Measurements from ENCODE around the gene CDC45.

Gene CDC45, protein sequence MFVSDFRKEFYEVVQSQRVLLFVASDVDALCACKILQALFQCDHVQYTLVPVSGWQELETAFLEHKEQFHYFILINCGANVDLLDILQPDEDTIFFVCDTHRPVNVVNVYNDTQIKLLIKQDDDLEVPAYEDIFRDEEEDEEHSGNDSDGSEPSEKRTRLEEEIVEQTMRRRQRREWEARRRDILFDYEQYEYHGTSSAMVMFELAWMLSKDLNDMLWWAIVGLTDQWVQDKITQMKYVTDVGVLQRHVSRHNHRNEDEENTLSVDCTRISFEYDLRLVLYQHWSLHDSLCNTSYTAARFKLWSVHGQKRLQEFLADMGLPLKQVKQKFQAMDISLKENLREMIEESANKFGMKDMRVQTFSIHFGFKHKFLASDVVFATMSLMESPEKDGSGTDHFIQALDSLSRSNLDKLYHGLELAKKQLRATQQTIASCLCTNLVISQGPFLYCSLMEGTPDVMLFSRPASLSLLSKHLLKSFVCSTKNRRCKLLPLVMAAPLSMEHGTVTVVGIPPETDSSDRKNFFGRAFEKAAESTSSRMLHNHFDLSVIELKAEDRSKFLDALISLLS
- 0.17 to 1.7 (median 0.77) reads per million in 3 donors for total RNA-seq

DNA sequence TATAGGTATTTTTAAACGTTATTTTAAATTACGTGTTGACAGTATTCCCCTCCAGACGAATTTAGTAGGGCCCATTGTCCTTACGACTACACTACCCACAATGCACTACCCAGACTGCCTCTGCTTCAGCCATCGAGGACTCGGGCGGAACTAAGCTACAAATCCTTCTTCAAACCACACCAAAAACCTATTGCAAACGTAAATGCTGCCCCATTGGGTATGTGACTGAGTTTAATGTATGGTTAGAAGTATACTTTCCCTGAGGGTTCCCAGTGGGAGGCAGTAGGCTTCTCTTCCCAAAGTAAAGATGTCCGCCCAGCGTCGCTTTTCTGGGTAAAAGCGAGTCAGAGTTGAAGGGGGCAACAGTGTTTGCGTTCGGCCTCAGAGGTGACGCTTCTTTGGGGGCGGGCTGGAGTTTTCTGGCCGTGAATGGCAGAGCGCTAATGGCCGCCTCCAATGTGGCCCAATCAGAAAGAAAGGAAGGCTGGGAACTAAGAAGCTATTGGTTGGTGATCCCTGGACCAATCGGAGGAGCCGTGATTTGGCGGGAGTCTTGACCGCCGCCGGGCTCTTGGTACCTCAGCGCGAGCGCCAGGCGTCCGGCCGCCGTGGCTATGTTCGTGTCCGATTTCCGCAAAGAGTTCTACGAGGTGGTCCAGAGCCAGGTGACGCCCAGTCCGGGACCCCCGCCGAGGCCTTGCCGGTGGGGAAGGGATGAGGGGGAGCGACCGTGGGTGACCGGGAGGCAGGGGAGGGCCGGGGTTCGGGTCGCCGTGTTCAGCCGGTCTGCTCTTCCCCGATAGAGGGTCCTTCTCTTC lies at the start of gene CDC45:
Gene CDC45, plus strand, starts transcription at position 566 of the 818 bp plus-strand sequence. Its CDS starts 49 bp downstream, at position 615.
- Histone ChIP-seq H3K9me3 (ENCODE audit: control insufficient read depth, low read length) (no peaks in the 10 kb centered on the region), H3K4me1 (ENCODE audit: control insufficient read depth, insufficient read depth, low read length, poor library complexity, severe bottlenecking) (peaks cover 9% of the 10 kb centered on the region), H3K4me3 (ENCODE audit: insufficient read depth, low read depth, low read length, poor library complexity, severe bottlenecking) (peak within 1 kb of the TSS; percentile 81), H3K27ac (ENCODE audit: insufficient read depth, low read length, poor library complexity, severe bottlenecking) (peak within 1 kb of the TSS; percentile 96), H3K36me3 (ENCODE audit: control insufficient read depth, insufficient read depth, low read length) (peaks cover 10% of the 10 kb centered on the region), H3K27me3 (replicated peaks; ENCODE audit: control insufficient read depth, insufficient read depth, low read length, poor library complexity, severe bottlenecking) (no peaks in the 10 kb centered on the region)
- peak; percentile 85 to 92 (median 92) for DNase-seq

DNA sequence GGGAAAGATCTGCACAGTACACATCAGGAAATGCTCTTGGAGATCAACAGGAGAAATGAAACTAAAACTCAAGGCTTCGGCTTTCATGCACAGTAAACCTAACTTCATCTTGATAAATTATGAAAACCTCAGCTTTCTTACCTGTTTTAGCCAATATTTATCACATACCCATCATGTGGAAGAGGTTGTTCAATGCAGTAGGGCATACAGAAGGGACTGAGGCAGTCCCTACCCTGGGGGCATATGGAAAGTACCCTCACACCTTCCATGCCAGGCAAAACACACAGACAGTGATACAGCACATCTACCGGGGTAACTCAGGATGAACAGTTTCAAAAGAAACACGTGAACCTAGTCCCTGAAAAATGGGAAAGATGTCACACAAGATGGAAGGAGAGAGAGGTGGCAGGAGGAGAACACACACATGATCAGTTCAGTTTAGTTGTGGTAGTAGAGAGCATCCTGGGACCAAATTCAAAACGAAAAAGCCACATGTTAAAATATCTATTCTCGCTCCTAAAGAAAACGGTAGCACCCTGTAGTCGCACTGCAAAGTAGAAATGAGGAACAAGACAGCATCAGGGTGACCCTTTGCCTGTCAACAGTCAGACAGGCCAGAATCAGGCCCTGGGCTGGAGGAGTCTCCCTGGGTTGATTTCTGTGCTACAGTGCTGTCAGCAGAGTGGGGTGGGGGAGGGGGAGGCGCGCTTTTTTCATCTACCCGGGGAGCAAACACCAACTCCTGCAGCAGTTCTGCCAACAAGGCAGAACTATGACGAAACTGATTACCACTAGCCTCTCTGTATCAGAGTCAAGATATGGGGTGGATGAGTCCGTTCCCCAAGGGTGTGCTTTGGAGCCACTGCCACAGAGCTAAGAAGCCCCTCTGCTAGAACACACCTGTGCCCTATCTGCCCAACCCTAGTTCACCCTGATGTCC lies 49.5 kb upstream of the CDC45 start:
- Histone ChIP-seq H3K4me3 (ENCODE audit: insufficient read depth, low read depth, low read length, poor library complexity, severe bottlenecking) (peak overlapping the region; percentile 98), H3K27ac (ENCODE audit: insufficient read depth, low read length, poor library complexity, severe bottlenecking) (peak overlapping the region; percentile 57), H3K9me3 (ENCODE audit: control insufficient read depth, low read length) (no peaks in the 10 kb centered on the region), H3K4me1 (ENCODE audit: control insufficient read depth, insufficient read depth, low read length, poor library complexity, severe bottlenecking) (peaks cover 26% of the 10 kb centered on the region), H3K36me3 (ENCODE audit: control insufficient read depth, insufficient read depth, low read length) (peaks cover 4% of the 10 kb centered on the region), H3K27me3 (replicated peaks; ENCODE audit: control insufficient read depth, insufficient read depth, low read length, poor library complexity, severe bottlenecking) (no peaks in the 10 kb centered on the region)
- DNase-seq = peak in 2 of 3 donors; percentile 18 to 26

- Histone ChIP-seq H3K9me3 (ENCODE audit: control insufficient read depth, low read length) (no peaks in the 10 kb centered on the region), H3K36me3 (ENCODE audit: control insufficient read depth, insufficient read depth, low read length) (peaks cover 9% of the 10 kb centered on the region), H3K27ac (ENCODE audit: insufficient read depth, low read length, poor library complexity, severe bottlenecking) (peak overlapping the region; percentile 57), H3K27me3 (replicated peaks; ENCODE audit: control insufficient read depth, insufficient read depth, low read length, poor library complexity, severe bottlenecking) (no peaks in the 10 kb centered on the region), H3K4me1 (ENCODE audit: control insufficient read depth, insufficient read depth, low read length, poor library complexity, severe bottlenecking) (peaks cover 26% of the 10 kb centered on the region), H3K4me3 (ENCODE audit: insufficient read depth, low read depth, low read length, poor library complexity, severe bottlenecking) (peak overlapping the region; percentile 98)
- no peak for DNase-seq
Measured at GRCh38 chr22:19430890-19431541, 48.7 kb upstream of the CDC45 start.

GRCh38 chr22:19431649-19432132 lies 48.0 kb upstream of the CDC45 start, which contains the start of gene HIRA:
HIRA (minus strand) TSS chr22:19431733; CDS start chr22:19431476, 257 bp downstream.
- H3K4me1 ChIP-seq (ENCODE audit: control insufficient read depth, insufficient read depth, low read length, poor library complexity, severe bottlenecking) = peaks cover 26% of the 10 kb centered on the region

GRCh38 chr22:19432133-19432851 lies 47.4 kb upstream of the CDC45 start, which contains the start of gene MRPL40:
MRPL40 (plus strand) TSS chr22:19432545; CDS start chr22:19432555, 10 bp downstream.
- no peaks in the 10 kb centered on the region for H3K27me3 ChIP-seq (replicated peaks; ENCODE audit: control insufficient read depth, insufficient read depth, low read length, poor library complexity, severe bottlenecking)
- H3K9me3 ChIP-seq (ENCODE audit: control insufficient read depth, low read length) = no peaks in the 10 kb centered on the region
- peak within 1 kb of the TSS; percentile 81 for H3K27ac ChIP-seq (ENCODE audit: insufficient read depth, low read length, poor library complexity, severe bottlenecking)
- H3K4me3 ChIP-seq (ENCODE audit: insufficient read depth, low read depth, low read length, poor library complexity, severe bottlenecking) = peak within 1 kb of the TSS; percentile 98
- DNase-seq = peak; percentile 66 to 76 (median 67)
- H3K4me1 ChIP-seq (ENCODE audit: control insufficient read depth, insufficient read depth, low read length, poor library complexity, severe bottlenecking) = peaks cover 26% of the 10 kb centered on the region
- peaks cover 9% of the 10 kb centered on the region for H3K36me3 ChIP-seq (ENCODE audit: control insufficient read depth, insufficient read depth, low read length)

More at GRCh38 chr22:19431649-19432132, 48.0 kb upstream of the CDC45 start, which contains the start of gene HIRA:
- Histone ChIP-seq H3K27me3 (replicated peaks; ENCODE audit: control insufficient read depth, insufficient read depth, low read length, poor library complexity, severe bottlenecking) (no peaks in the 10 kb centered on the region), H3K36me3 (ENCODE audit: control insufficient read depth, insufficient read depth, low read length) (peaks cover 9% of the 10 kb centered on the region), H3K4me3 (ENCODE audit: insufficient read depth, low read depth, low read length, poor library complexity, severe bottlenecking) (peak within 1 kb of the TSS; percentile 98), H3K27ac (ENCODE audit: insufficient read depth, low read length, poor library complexity, severe bottlenecking) (peak within 1 kb of the TSS; percentile 81), H3K9me3 (ENCODE audit: control insufficient read depth, low read length) (no peaks in the 10 kb centered on the region)
- DNase-seq = peak; percentile 72 to 74 (median 73)

GRCh38 chr22:19434401-19434800 lies 45.3 kb upstream of the CDC45 start:
- Histone ChIP-seq H3K36me3 (ENCODE audit: control insufficient read depth, insufficient read depth, low read length) (peaks cover 9% of the 10 kb centered on the region), H3K4me3 (ENCODE audit: insufficient read depth, low read depth, low read length, poor library complexity, severe bottlenecking) (no peak overlapping the region), H3K27ac (ENCODE audit: insufficient read depth, low read length, poor library complexity, severe bottlenecking) (no peak overlapping the region), H3K9me3 (ENCODE audit: control insufficient read depth, low read length) (no peaks in the 10 kb centered on the region), H3K27me3 (replicated peaks; ENCODE audit: control insufficient read depth, insufficient read depth, low read length, poor library complexity, severe bottlenecking) (no peaks in the 10 kb centered on the region), H3K4me1 (ENCODE audit: control insufficient read depth, insufficient read depth, low read length, poor library complexity, severe bottlenecking) (peaks cover 24% of the 10 kb centered on the region)
- no peak for DNase-seq

DNA sequence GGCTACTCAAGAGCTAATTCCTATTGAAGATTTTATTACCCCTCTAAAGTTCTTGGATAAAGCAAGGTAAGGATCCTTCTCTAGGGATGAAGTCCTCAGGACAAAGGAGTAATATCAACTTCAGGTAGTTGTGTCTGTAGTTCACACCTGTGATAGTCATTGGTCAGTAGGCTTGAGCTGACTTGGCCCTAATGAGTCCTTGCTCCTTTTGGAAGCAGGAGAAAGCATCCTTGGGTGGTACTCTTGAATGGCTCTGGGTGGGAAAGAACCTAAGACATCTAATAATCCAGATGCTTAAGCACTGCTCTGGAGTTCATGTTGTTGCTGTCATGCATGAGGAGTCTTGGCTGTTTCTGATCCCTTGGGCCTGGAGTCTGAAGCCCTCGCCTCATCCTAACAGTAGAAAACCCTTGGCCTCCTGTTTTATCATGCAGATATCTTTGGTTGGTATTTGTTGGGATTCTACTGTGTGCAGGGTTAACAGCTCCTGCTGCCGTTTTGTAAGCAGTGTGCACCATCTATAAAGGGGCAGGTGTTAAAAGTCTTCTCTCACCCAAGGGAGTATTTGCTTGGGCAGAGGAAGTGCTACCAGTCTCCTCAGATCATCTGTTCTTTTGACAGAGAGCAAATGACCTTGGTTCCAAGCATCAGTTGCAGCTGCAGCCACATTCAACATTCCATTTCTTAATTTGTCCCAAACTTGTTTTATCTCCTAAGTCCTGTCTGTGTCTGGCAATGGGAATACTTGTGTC lies 44.7 kb upstream of the CDC45 start:
- no peak for DNase-seq
- peaks cover 9% of the 10 kb centered on the region for H3K36me3 ChIP-seq (ENCODE audit: control insufficient read depth, insufficient read depth, low read length)
- H3K9me3 ChIP-seq (ENCODE audit: control insufficient read depth, low read length) = no peaks in the 10 kb centered on the region
- no peak overlapping the region for H3K27ac ChIP-seq (ENCODE audit: insufficient read depth, low read length, poor library complexity, severe bottlenecking)
- H3K27me3 ChIP-seq (replicated peaks; ENCODE audit: control insufficient read depth, insufficient read depth, low read length, poor library complexity, severe bottlenecking) = no peaks in the 10 kb centered on the region
- no peak overlapping the region for H3K4me3 ChIP-seq (ENCODE audit: insufficient read depth, low read depth, low read length, poor library complexity, severe bottlenecking)
- H3K4me1 ChIP-seq (ENCODE audit: control insufficient read depth, insufficient read depth, low read length, poor library complexity, severe bottlenecking) = peaks cover 18% of the 10 kb centered on the region

All from effector memory CD4-positive, alpha-beta T cell (primary cell).